ENCODE data around the gene PRLR. TPM values are rescaled to one million over a fixed set of nuclear protein-coding genes. Genes with fewer than 3 reads are reported as not detected.

PRLR gene
- total and polyA plus RNA-seq, 2 of the 13 experiments (the other 11 are each of a cell fraction or from before 2014, with no cell fraction given), result 12.2 to 13.3 TPM

DNA sequence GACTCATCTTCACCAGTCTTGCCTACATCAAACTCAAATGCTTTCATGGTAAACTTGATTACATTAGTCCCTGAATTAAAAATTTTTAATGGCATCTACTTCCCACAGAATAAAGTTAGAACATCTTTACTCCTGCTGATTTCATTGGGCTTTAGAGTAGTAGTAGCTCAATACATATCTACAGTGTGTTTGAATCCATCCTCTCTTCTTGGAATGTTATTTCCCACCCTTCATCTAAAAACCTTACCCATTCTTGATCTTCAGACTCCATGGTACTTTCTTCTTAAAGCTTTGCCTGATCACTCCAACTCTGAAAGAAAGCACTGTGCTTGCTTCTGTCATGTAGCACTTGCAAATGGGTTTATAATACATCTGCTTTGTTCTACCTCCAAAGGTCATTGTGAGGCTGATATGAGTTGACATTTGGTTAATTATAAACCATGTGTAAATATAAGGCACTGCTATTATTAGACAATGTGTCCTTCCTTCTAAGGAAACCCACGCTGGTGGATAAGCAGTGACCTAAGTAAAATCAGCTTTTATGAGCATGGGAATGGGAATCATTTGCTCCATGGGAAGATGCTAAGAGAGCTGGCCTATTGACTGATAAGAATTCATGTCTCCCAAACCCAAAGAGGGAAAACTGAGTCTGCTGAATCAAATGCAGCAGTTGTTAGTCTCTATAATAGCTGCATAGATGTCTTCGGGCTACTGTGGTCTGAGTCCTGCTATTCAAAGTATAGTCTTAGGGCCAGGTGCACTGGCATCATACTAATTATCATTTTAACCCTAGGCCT is 7.5 kb upstream of the PRLR start (continued):
- TF ChIP-seq, protein P1, sequence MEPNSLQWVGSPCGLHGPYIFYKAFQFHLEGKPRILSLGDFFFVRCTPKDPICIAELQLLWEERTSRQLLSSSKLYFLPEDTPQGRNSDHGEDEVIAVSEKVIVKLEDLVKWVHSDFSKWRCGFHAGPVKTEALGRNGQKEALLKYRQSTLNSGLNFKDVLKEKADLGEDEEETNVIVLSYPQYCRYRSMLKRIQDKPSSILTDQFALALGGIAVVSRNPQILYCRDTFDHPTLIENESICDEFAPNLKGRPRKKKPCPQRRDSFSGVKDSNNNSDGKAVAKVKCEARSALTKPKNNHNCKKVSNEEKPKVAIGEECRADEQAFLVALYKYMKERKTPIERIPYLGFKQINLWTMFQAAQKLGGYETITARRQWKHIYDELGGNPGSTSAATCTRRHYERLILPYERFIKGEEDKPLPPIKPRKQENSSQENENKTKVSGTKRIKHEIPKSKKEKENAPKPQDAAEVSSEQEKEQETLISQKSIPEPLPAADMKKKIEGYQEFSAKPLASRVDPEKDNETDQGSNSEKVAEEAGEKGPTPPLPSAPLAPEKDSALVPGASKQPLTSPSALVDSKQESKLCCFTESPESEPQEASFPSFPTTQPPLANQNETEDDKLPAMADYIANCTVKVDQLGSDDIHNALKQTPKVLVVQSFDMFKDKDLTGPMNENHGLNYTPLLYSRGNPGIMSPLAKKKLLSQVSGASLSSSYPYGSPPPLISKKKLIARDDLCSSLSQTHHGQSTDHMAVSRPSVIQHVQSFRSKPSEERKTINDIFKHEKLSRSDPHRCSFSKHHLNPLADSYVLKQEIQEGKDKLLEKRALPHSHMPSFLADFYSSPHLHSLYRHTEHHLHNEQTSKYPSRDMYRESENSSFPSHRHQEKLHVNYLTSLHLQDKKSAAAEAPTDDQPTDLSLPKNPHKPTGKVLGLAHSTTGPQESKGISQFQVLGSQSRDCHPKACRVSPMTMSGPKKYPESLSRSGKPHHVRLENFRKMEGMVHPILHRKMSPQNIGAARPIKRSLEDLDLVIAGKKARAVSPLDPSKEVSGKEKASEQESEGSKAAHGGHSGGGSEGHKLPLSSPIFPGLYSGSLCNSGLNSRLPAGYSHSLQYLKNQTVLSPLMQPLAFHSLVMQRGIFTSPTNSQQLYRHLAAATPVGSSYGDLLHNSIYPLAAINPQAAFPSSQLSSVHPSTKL (CRISPR knock-in tag; IDR thresholded peaks at IDR 0.05), result peak; percentile 91
- TF ChIP-seq HOMEZ (CRISPR knock-in tag; IDR thresholded peaks at IDR 0.05; ENCODE audit: low read depth) (0 out of 2 replicates have a peak, but pooled peaks have one; percentile 46), HINFP (CRISPR knock-in tag; IDR thresholded peaks at IDR 0.05; ENCODE audit: low read depth) (no peak), ZBTB40 (IDR thresholded peaks at IDR 0.05) (no peak), ZBTB40 (CRISPR knock-in tag; IDR thresholded peaks at IDR 0.05) (no peak), KDM6A (CRISPR knock-in tag; IDR thresholded peaks at IDR 0.05; ENCODE audit: low read depth) (peak; percentile 60), ZC3H4 (CRISPR knock-in tag; IDR thresholded peaks at IDR 0.05; ENCODE audit: borderline replicate concordance) (no peak), ZNF335 (CRISPR knock-in tag; IDR thresholded peaks at IDR 0.05) (no peak), U2AF1 (optimal IDR thresholded peaks at IDR 0.05; ENCODE audit: low read depth, low read length) (no peak), ZMYM3 (CRISPR knock-in tag; IDR thresholded peaks at IDR 0.05) (no peak), MED13 (CRISPR knock-in tag; IDR thresholded peaks at IDR 0.05) (no peak)
